K562 (cell line): Measurements from ENCODE around the gene DEPP1. TPM values are rescaled to one million over a fixed set of nuclear protein-coding genes. Genes with fewer than 3 reads are reported as not detected.

Experiments used
- NRF1 ChIP-seq, 2 experiments: fragments of 450-650 bp; IDR thresholded peaks in 1 of 2; conservative IDR thresholded peaks in 1 of 2; 2 replicates each; pipeline ENCODE4 v1.6.1; 2014; ENCODE audit warnings: mild to moderate bottlenecking in 2 of 2
- TEAD2 ChIP-seq: fragments of 450-650 bp; IDR thresholded peaks from 2 replicates; pipeline ENCODE4 v1.6.1; 2016; ENCODE audit warnings: missing genetic modification characterization, control low read depth, missing compliant biosample characterization
- ZC3H8 ChIP-seq: fragments of 450-650 bp; IDR thresholded peaks from 2 replicates; pipeline ENCODE4 v1.6.1; 2017
- ZNF431 ChIP-seq: sonication (generic); formaldehyde crosslinking; IDR thresholded peaks from 2 replicates; pipeline ENCODE4 v1.8.0; 2022; ENCODE audit warnings: mild to moderate bottlenecking, missing genetic modification reagents
- polyA plus RNA-seq, 8 experiments: library from polyadenylated mRNA; depleted of rRNA in 4 of 8; stranded (reverse) in 5 of 8; unstranded in 3 of 8; fragments of >200 nt; fragmentation: Nextera tagmentation in 2 of 8; fragmentation: Illumina TruSeq in 1 of 8; extraction: Ambion mirVana in 2 of 8; extraction: Trizol in 1 of 8; gene quantifications; 2 replicates each; pipeline versions ENCODE4 v1.2.1 to v1.2.3, GENCODE V29; 2011 to 2014; ENCODE audit warnings: inconsistent platforms in 1 of 8, missing spikeins in 1 of 8
- total RNA-seq, 7 experiments: library from RNA; depleted of rRNA in 6 of 7; stranded (reverse); fragments of >200 nt in 6 of 7; fragmentation: Illumina TruSeq in 2 of 7; extraction: Trizol in 2 of 7; gene quantifications; 2 replicates each; pipeline versions ENCODE4 v1.2.1 to v1.2.3, GENCODE V29; 2011 to 2021; ENCODE audit warnings: low replicate concordance in 1 of 7
- TF ChIP-seq, protein P1 (sequence below): fragments of 250-450 bp; sonication (Bioruptor Pico); IDR thresholded peaks from 2 replicates; pipeline ENCODE4 v1.4.0; 2020; ENCODE audit warnings: mild to moderate bottlenecking, moderate library complexity, borderline replicate concordance
- TF ChIP-seq, protein P2 (sequence below): fragments of 250-450 bp; sonication (Bioruptor Pico); IDR thresholded peaks from 2 replicates; pipeline ENCODE4 v1.5.0; 2020; ENCODE audit warnings: mild to moderate bottlenecking, borderline replicate concordance

DEPP1 gene
- total and polyA plus RNA-seq, 9 of the 15 experiments (the other 6 are each of a cell fraction or from before 2014, with no cell fraction given): 0.04 to 0.54 (median 0.20) TPM; not detected in 1

DNA sequence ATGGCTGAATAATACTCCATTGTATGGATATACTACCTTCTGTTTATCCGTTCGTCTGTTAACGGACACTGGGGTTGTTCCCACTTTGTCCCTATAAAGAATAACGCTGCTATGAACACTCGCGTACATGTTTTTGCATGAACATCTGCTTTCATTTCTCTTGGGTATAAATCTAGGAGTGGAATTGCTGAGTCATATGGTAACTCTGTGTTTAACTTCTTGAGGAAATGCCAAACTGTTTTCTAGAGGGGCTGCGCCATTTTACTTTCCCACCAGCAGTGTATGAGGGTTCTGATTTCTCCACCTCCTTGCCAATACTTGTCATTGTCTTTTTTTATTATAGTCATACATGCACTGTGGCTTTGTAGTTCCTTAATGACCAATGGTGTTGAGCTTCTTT lies 39.7 kb downstream of the DEPP1 start (continued):
- TF ChIP-seq, protein P1, sequence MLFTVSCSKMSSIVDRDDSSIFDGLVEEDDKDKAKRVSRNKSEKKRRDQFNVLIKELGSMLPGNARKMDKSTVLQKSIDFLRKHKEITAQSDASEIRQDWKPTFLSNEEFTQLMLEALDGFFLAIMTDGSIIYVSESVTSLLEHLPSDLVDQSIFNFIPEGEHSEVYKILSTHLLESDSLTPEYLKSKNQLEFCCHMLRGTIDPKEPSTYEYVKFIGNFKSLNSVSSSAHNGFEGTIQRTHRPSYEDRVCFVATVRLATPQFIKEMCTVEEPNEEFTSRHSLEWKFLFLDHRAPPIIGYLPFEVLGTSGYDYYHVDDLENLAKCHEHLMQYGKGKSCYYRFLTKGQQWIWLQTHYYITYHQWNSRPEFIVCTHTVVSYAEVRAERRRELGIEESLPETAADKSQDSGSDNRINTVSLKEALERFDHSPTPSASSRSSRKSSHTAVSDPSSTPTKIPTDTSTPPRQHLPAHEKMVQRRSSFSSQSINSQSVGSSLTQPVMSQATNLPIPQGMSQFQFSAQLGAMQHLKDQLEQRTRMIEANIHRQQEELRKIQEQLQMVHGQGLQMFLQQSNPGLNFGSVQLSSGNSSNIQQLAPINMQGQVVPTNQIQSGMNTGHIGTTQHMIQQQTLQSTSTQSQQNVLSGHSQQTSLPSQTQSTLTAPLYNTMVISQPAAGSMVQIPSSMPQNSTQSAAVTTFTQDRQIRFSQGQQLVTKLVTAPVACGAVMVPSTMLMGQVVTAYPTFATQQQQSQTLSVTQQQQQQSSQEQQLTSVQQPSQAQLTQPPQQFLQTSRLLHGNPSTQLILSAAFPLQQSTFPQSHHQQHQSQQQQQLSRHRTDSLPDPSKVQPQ (CRISPR knock-in tag): no peak
- TF ChIP-seq ZNF431 (CRISPR knock-in tag) (no peak), ZC3H8 (no peak), TEAD2 (no peak), NRF1 (conservative IDR thresholded peaks at IDR 0.05 in 1 of 2, IDR thresholded peaks at IDR 0.05 in 1 of 2) (no peak)
- TF ChIP-seq, protein P2, sequence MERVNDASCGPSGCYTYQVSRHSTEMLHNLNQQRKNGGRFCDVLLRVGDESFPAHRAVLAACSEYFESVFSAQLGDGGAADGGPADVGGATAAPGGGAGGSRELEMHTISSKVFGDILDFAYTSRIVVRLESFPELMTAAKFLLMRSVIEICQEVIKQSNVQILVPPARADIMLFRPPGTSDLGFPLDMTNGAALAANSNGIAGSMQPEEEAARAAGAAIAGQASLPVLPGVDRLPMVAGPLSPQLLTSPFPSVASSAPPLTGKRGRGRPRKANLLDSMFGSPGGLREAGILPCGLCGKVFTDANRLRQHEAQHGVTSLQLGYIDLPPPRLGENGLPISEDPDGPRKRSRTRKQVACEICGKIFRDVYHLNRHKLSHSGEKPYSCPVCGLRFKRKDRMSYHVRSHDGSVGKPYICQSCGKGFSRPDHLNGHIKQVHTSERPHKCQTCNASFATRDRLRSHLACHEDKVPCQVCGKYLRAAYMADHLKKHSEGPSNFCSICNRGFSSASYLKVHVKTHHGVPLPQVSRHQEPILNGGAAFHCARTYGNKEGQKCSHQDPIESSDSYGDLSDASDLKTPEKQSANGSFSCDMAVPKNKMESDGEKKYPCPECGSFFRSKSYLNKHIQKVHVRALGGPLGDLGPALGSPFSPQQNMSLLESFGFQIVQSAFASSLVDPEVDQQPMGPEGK (CRISPR knock-in tag): no peak
